SK-N-MC (cell line): ENCODE results near the gene PAQR7.

Experiments
- EZH2 ChIP-seq: fragments of 200-600 bp; sonication (generic); IDR thresholded peaks from one replicate; pipeline ENCODE4 v1.6.1; 2017; ENCODE audit warnings: antibody characterized with exemption
- FOXP2 ChIP-seq: optimal IDR thresholded peaks from 2 replicates; pipeline ENCODE3; 2011; ENCODE audit warnings: mild to moderate bottlenecking, moderate library complexity; ENCODE audit not compliant: insufficient read depth; ENCODE audit errors: extremely low read length, control extremely low read depth
- POLR2AphosphoS5 ChIP-seq: IDR thresholded peaks from 2 replicates; pipeline ENCODE4 v1.6.1; 2012; ENCODE audit warnings: mild to moderate bottlenecking, low read depth, low read length, borderline replicate concordance

DNA sequence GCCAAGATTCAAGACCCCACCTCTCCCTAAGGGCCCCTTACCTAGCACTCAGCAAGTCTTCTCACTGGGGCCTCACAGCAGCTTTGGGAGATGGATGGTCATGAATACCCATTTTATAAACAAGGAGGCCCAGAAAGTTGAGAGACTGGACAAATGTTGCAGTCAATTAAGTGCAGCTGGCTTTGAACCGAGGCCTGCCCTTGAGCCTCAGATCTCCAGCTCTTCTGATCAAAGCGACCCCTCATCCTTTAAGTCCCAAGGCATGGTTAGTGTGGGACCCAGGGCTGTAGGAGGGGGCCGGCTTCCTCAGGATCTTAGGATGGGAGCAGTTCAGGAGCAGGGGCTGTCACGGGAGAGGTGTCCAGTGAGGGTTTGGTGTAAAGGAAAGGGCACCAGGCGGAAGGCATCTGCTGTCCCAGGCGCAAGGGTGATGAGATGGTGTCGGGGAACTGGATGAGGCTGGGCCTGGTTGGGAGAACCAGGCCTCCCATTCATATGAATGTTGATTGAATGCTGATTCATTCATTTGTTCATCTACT lies 60.9 kb downstream of the PAQR7 start:
- no peak for TF ChIP-seq EZH2
- TF ChIP-seq POLR2AphosphoS5: no peak
- no peak for TF ChIP-seq FOXP2
